Naive thymus-derived CD4-positive, alpha-beta T cell (primary cell): Measurements from ENCODE around the gene MLLT6. TPM values are rescaled to one million over a fixed set of nuclear protein-coding genes. Genes with fewer than 3 reads are reported as not detected.

ENCODE experiments used
- ATAC-seq: fragments of 150-1000 bp; cut with Tn5 transposase; 2 replicates; pipeline ENCODE4 v1.10.0; 2021; ENCODE audit warnings: mild to moderate bottlenecking, moderate library complexity
- CTCF ChIA-PET: fragments of 350-600 bp; sonication (Branson Sonifier 250); formaldehyde crosslinking; loops from one replicate; lab custom pipeline; 2021; ENCODE audit warnings: antibody characterized with exemption; lab: Charles Lee
- POLR2A ChIA-PET: fragments of 350-600 bp; sonication (Branson Sonifier 250); formaldehyde crosslinking; loops from one replicate; lab custom pipeline; 2021; ENCODE audit warnings: antibody characterized with exemption, inconsistent platforms; lab: Charles Lee
- DNase-seq, 9 donors: peaks; one replicate each; pipeline versions ENCODE4 v3.0.0 to v3.0.0-alpha.2; 2020 to 2022; ENCODE audit warnings: mixed read lengths in 1 of 9
- H3K27ac ChIP-seq: one replicate; pipeline ENCODE4 v1.7.0; 2013; ENCODE audit warnings: mild to moderate bottlenecking, low read depth, low read length, moderate library complexity
- H3K27me3 ChIP-seq, 2 donors: one replicate each; pipeline ENCODE4 v1.7.0; 2013; ENCODE audit warnings: low read length in 2 of 2, mild to moderate bottlenecking in 2 of 2, moderate library complexity in 2 of 2; ENCODE audit not compliant: control insufficient read depth in 2 of 2, insufficient read depth in 2 of 2
- H3K36me3 ChIP-seq, 3 experiments: 1 replicate in 2 of 3; 2 replicates in 1 of 3; pipeline ENCODE4 v1.7.0; 2013; ENCODE audit warnings: low read length in 3 of 3, mild to moderate bottlenecking in 3 of 3, moderate library complexity in 1 of 3; ENCODE audit not compliant: insufficient read depth in 3 of 3, control insufficient read depth in 2 of 3
- H3K4me1 ChIP-seq, 2 donors: one replicate each; pipeline ENCODE4 v1.7.0; 2013; ENCODE audit warnings: low read length in 2 of 2, mild to moderate bottlenecking in 2 of 2, moderate library complexity in 1 of 2; ENCODE audit not compliant: control insufficient read depth in 2 of 2, insufficient read depth in 2 of 2
- H3K4me3 ChIP-seq: 2 replicates; pipeline ENCODE4 v1.7.0; 2013; ENCODE audit warnings: mild to moderate bottlenecking, low read length
- H3K9me3 ChIP-seq, 3 experiments: 1 replicate in 2 of 3; 2 replicates in 1 of 3; pipeline ENCODE4 v1.7.0; 2013; ENCODE audit warnings: low read length in 3 of 3; ENCODE audit not compliant: control insufficient read depth in 2 of 3
- H3K27ac Mint-ChIP-seq, 9 donors: one replicate each; pipeline ENCODE4 v1.8.0; 2020 to 2022; ENCODE audit warnings: mixed read lengths in 9 of 9, mild to moderate bottlenecking in 8 of 9, moderate library complexity in 5 of 9, inconsistent platforms in 2 of 9
- H3K27me3 Mint-ChIP-seq, 5 donors: one replicate each; pipeline ENCODE4 v1.8.0; 2021 to 2022; ENCODE audit warnings: mixed read lengths in 5 of 5, mild to moderate bottlenecking in 1 of 5
- H3K36me3 Mint-ChIP-seq, 5 donors: one replicate each; pipeline ENCODE4 v1.8.0; 2020 to 2022; ENCODE audit warnings: mixed read lengths in 5 of 5, mild to moderate bottlenecking in 3 of 5, inconsistent platforms in 1 of 5
- H3K4me1 Mint-ChIP-seq, 7 donors: one replicate each; pipeline ENCODE4 v1.8.0; 2020 to 2022; ENCODE audit warnings: mixed read lengths in 7 of 7, mild to moderate bottlenecking in 3 of 7, inconsistent platforms in 1 of 7
- H3K4me3 Mint-ChIP-seq, 10 donors: one replicate each; pipeline ENCODE4 v1.8.0; 2020 to 2022; ENCODE audit warnings: mild to moderate bottlenecking in 10 of 10, mixed read lengths in 10 of 10, moderate library complexity in 6 of 10, inconsistent platforms in 2 of 10
- H3K9me3 Mint-ChIP-seq, 11 donors: one replicate each; pipeline ENCODE4 v1.8.0; 2020 to 2022; ENCODE audit warnings: mixed read lengths in 11 of 11, mild to moderate bottlenecking in 4 of 11, inconsistent platforms in 1 of 11, moderate library complexity in 1 of 11
- intact Hi-C, 2 donors: fragments of 100-400 bp; cut with micrococcal nuclease; formaldehyde crosslinking; loops; one replicate each; pipeline ENCODE4 v1.15.1; 2023
- polyA plus RNA-seq, 2 donors: library from polyadenylated mRNA; unstranded; fragments of 300-500 nt; fragmentation: Illumina TruSeq; gene quantifications; one replicate each; pipeline ENCODE4 v1.2.3, GENCODE V29; 2021
- total RNA-seq, 6 experiments: library from RNA in 5 of 6; stranded (reverse) in 5 of 6; gene quantifications; 1 replicate in 5 of 6; 2 replicates in 1 of 6; pipeline ENCODE4 v1.2.3 and lab custom pipeline; 2021 to 2026

Gene MLLT6
- total and polyA plus RNA-seq, 7 experiments from 2014 or later = 10.2 to 533 (median 353) TPM

DNA sequence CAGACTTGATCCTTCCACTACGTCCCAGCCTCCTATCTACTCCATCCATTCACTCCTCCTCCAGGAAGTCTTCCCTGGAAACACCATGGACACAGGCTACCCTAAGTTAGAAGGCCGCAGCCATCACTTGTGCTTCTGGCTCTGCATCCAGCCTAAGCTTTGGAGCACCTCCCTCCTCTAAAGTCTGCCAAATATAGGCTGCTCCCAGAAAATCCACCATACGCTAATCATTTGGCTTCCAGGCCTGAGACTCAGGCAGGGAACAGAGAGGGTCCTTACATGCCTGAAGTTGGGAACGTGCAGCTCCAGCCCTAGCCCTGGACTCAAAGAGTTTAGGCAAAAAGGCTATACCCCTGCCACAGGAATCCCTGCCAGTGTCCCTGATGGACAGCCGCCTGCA, 36.4 kb downstream of the MLLT6 start:
- Mint-ChIP-seq H3K36me3 (peaks cover 0 to 3% (median 0%) of the 10 kb centered on the region in 5 donors), H3K9me3 (no peaks in the 10 kb centered on the region), H3K27me3 (peaks cover 8 to 29% (median 12%) of the 10 kb centered on the region in 5 donors), H3K27ac (no peak overlapping the region), H3K4me1 (peaks cover 0 to 23% (median 7%) of the 10 kb centered on the region in 7 donors), H3K4me3 (no peak overlapping the region)
- DNase-seq (no peak), ATAC-seq (no peak)
- H3K9me3 ChIP-seq = no peaks in the 10 kb centered on the region
- no peak overlapping the region for H3K4me3 ChIP-seq
- intact Hi-C loops = no loop called here
- H3K27ac ChIP-seq = no peak overlapping the region
- POLR2A ChIA-PET = no interaction called here
- no peaks in the 10 kb centered on the region for H3K4me1 ChIP-seq
- peaks cover 0 to 4% of the 10 kb centered on the region in 2 donors for H3K27me3 ChIP-seq
- no peaks in the 10 kb centered on the region for H3K36me3 ChIP-seq
- CTCF ChIA-PET = no interaction called here

GRCh38 chr17:38741921-38742410, 36.9 kb downstream of the MLLT6 start:
- Mint-ChIP-seq H3K27me3 (peaks cover 12 to 34% (median 17%) of the 10 kb centered on the region in 5 donors), H3K4me1 (peaks cover 0 to 27% (median 11%) of the 10 kb centered on the region in 7 donors), H3K4me3 (no peak overlapping the region), H3K9me3 (no peaks in the 10 kb centered on the region), H3K27ac (peak overlapping the region in 1 of 9 donors; percentile 73), H3K36me3 (peaks cover 0 to 3% (median 0%) of the 10 kb centered on the region in 5 donors)
- intact Hi-C loops = no loop called here
- Histone ChIP-seq H3K4me3 (no peak overlapping the region), H3K9me3 (no peaks in the 10 kb centered on the region), H3K36me3 (no peaks in the 10 kb centered on the region), H3K27ac (no peak overlapping the region), H3K4me1 (peaks cover 0 to 4% of the 10 kb centered on the region in 2 donors), H3K27me3 (peaks cover 0 to 9% of the 10 kb centered on the region in 2 donors)
- ChIA-PET CTCF (no interaction called here), POLR2A (no interaction called here)
- no peak for ATAC-seq
- no peak for DNase-seq

DNA sequence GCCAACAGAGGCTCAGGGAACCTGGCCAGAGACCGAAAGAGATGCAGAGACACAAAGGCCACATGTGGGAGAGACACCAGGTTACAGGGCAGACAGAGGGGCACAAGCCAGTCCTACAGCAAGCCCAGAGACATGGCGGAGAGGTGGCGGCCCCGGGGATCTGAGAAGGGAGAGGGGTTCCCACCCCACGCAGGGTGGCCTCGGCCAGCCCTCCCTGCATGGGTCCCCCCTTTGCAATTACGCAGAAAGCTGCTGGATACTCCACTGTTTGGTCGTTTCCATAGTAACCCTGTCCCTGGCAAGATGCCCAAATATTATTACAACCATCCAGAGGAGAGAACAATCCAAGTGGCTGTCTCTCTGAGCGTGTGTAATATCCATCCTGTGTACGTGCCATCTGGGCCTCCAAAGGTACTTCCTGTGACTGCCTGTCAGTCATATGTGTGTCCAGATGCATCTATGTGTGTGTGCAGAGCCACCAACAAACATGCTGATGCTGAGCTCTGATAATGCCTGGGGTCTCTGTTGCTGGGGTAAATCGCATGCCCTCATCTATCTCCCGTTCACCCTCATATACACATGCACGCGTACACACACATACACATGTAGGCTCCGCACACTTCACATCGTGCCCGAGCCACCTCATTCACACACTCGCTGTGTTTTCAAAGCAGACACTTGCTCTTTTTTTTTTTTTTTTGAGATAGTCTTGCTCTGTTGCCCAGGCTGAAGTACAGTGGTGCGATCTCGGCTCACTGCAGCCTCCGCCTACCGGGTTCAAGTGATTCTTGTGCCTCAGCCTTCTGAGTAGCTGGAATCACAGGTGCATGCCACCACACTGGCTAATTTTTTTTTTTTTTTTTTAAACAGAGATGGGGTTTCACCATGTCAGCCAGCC, 37.6 kb downstream of the MLLT6 start:
- peaks cover 0 to 3% (median 0%) of the 10 kb centered on the region in 5 donors for H3K36me3 Mint-ChIP-seq
- peak overlapping the region in 2 of 9 donors; percentile 5 to 73 for H3K27ac Mint-ChIP-seq
- no peak overlapping the region for H3K27ac ChIP-seq
- no peak for DNase-seq
- H3K4me1 ChIP-seq = peaks cover 0 to 11% of the 10 kb centered on the region in 2 donors
- H3K9me3 ChIP-seq = no peaks in the 10 kb centered on the region
- no peak overlapping the region for H3K4me3 ChIP-seq
- ATAC-seq = no peak
- intact Hi-C loops = no loop called here
- H3K27me3 ChIP-seq = peaks cover 0 to 10% of the 10 kb centered on the region in 2 donors
- peak overlapping the region in 1 of 10 donors; percentile 7 for H3K4me3 Mint-ChIP-seq
- POLR2A ChIA-PET = no interaction called here
- H3K27me3 Mint-ChIP-seq = peaks cover 12 to 35% (median 17%) of the 10 kb centered on the region in 5 donors
- H3K36me3 ChIP-seq = no peaks in the 10 kb centered on the region
- H3K4me1 Mint-ChIP-seq = peaks cover 0 to 27% (median 12%) of the 10 kb centered on the region in 7 donors
- CTCF ChIA-PET = interaction anchor here (0.7 kb wide), 2 partner anchors 8 to 88 kb away, joined by 3 read pairs; no protein-coding TSS in a partner anchor
- H3K9me3 Mint-ChIP-seq = no peaks in the 10 kb centered on the region

DNA sequence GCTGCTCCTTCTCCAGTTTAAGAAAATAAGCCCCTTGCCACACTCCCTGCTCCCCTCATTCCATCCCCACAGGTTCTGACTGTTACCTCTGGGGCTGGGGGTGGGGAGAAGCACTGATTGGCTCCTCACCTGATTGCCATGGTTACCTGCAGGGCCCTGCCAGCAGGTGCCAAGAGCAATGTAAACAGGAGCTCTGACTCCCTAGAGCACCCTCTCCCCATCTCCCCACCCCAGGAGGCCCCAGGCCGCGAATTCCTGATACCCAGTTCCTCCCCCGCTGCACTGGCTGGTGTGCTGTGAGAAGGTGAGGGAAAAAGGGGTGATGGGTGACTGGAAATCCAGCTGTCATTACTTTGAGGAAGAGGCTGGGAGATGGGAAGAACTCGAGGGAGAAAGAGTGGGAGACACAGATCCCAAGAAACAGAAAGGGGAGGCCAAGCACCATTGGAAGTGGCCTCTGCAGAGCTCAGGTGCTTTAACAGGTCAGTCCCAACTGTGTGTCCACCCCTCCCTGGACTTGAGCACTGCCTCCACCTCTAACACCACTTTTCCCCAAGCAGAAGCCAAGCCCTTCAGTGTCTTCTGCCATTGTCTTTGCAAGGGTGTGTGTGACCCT, 38.6 kb downstream of the MLLT6 start:
- peaks cover 0 to 24% (median 12%) of the 10 kb centered on the region in 7 donors for H3K4me1 Mint-ChIP-seq
- DNase-seq (no peak), ATAC-seq (no peak)
- POLR2A ChIA-PET = interaction anchor here (0.8 to 1.4 kb wide), 2 partner anchors 38 to 62 kb away, joined by 3 to 4 read pairs; no protein-coding TSS in a partner anchor
- H3K9me3 Mint-ChIP-seq = no peaks in the 10 kb centered on the region
- H3K27ac ChIP-seq = no peak overlapping the region
- H3K27ac Mint-ChIP-seq = peak overlapping the region in 1 of 9 donors; percentile 21
- peaks cover 0 to 3% (median 0%) of the 10 kb centered on the region in 5 donors for H3K36me3 Mint-ChIP-seq
- intact Hi-C loops = no loop called here
- peaks cover 0 to 10% of the 10 kb centered on the region in 2 donors for H3K27me3 ChIP-seq
- no peaks in the 10 kb centered on the region for H3K36me3 ChIP-seq
- CTCF ChIA-PET = interaction anchor here (0.7 to 1.2 kb wide), 3 partner anchors 9 to 89 kb away, joined by 3 read pairs; no protein-coding TSS in a partner anchor
- H3K9me3 ChIP-seq = no peaks in the 10 kb centered on the region
- peaks cover 4 to 16% of the 10 kb centered on the region in 2 donors for H3K4me1 ChIP-seq
- peaks cover 12 to 38% (median 17%) of the 10 kb centered on the region in 5 donors for H3K27me3 Mint-ChIP-seq
- no peak overlapping the region for H3K4me3 ChIP-seq
- no peak overlapping the region for H3K4me3 Mint-ChIP-seq

DNA sequence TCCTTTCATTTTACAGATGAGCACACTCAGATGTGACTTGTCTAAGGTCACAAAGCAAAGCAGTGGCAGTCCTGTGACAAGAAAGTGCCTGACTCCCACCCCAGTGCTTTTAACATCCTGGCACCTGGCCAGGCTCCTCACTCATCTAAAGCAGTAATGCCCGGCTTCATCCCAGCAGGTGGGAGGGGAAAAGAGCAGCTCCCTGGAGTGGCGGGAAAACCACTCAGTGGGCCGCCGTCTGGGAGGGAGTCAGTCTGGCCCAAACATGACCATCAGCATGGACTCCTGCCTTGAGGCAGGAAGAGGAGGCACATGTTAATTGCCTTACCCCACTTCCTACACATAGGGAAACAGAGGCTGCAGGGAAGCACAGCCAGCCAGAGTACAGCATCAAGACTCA, 40.5 kb downstream of the MLLT6 start:
- peaks cover 5 to 35% (median 23%) of the 10 kb centered on the region in 7 donors for H3K4me1 Mint-ChIP-seq
- peaks cover 9 to 14% of the 10 kb centered on the region in 2 donors for H3K27me3 ChIP-seq
- no peak for DNase-seq

More for the DNA sequence above, 40.5 kb downstream of the MLLT6 start:
- no peak for ATAC-seq
- no peaks in the 10 kb centered on the region for H3K9me3 Mint-ChIP-seq
- H3K27ac Mint-ChIP-seq = no peak overlapping the region
- POLR2A ChIA-PET = interaction anchor here (0.8 kb wide), 1 partner anchor 18 kb away, joined by 3 read pairs; no protein-coding TSS in a partner anchor
- peaks cover 23 to 37% (median 26%) of the 10 kb centered on the region in 5 donors for H3K27me3 Mint-ChIP-seq
- peak overlapping the region in 2 of 10 donors; percentile 51 to 98 for H3K4me3 Mint-ChIP-seq
- H3K4me3 ChIP-seq = no peak overlapping the region
- H3K27ac ChIP-seq = no peak overlapping the region
- H3K36me3 ChIP-seq = no peaks in the 10 kb centered on the region
- H3K4me1 ChIP-seq = peaks cover 22 to 34% of the 10 kb centered on the region in 2 donors
- intact Hi-C loops = no loop called here
- CTCF ChIA-PET = no interaction called here
- H3K9me3 ChIP-seq = no peaks in the 10 kb centered on the region
- peaks cover 0 to 3% (median 0%) of the 10 kb centered on the region in 5 donors for H3K36me3 Mint-ChIP-seq
